Uterus (tissue), 4 donors: Measurements from ENCODE around the gene MOGAT1. TPM values are rescaled to one million over a fixed set of nuclear protein-coding genes. Genes with fewer than 3 reads are reported as not detected.

ENCODE experiments used
- DNase-seq, 2 donors: peaks; one replicate each; pipeline ENCODE4 v3.0.0-alpha.2; 2019 to 2020
- H3K27ac ChIP-seq, 2 donors: fragments of 200-600 bp; sonication (generic); 1 replicate in 1 of 2; 2 replicates in 1 of 2; pipeline ENCODE4 v1.5.1; 2016 to 2018
- H3K27me3 ChIP-seq, 2 donors: fragments of 200-600 bp; sonication (generic); one replicate each; pipeline ENCODE4 v1.5.1; 2018 to 2019; ENCODE audit warnings: control low read depth in 1 of 2
- H3K36me3 ChIP-seq, 2 donors: fragments of 200-600 bp; sonication (generic); one replicate each; pipeline ENCODE4 v1.5.1; 2019; ENCODE audit warnings: control low read depth in 1 of 2
- H3K4me1 ChIP-seq, 2 donors: fragments of 200-600 bp; sonication (generic); one replicate each; pipeline ENCODE4 v1.5.1; 2018 to 2019; ENCODE audit warnings: control low read depth in 1 of 2
- H3K4me3 ChIP-seq, 2 donors: fragments of 200-600 bp; sonication (generic); 1 replicate in 1 of 2; 2 replicates in 1 of 2; pipeline ENCODE4 v1.5.1; 2018 to 2019; ENCODE audit warnings: mild to moderate bottlenecking in 1 of 2
- H3K9me3 ChIP-seq, 2 donors: fragments of 200-600 bp; sonication (generic); one replicate each; pipeline ENCODE4 v1.5.1; 2019; ENCODE audit warnings: control low read depth in 1 of 2
- POLR2A ChIP-seq, 2 donors: fragments of 450-650 bp; IDR thresholded peaks; one replicate each; pipeline ENCODE4 v1.6.1; 2016; ENCODE audit warnings: antibody characterized with exemption in 2 of 2, mild to moderate bottlenecking in 1 of 2, moderate library complexity in 1 of 2
- intact Hi-C: fragments of 100-400 bp; cut with DNase I; formaldehyde crosslinking; loops from one replicate; pipeline ENCODE4 v1.15.1; 2023; ENCODE audit warnings: low total_unique reads
- total RNA-seq, 4 donors: library from RNA; depleted of rRNA in 3 of 4; stranded (reverse); fragments of >200 nt in 3 of 4; gene quantifications; one replicate each; pipeline versions ENCODE4 v1.1.0 to v1.2.4, GENCODE V29; 2014 to 2023
- TF ChIP-seq, protein P1 (sequence below), 4 experiments: fragments of 200-600 bp in 2 of 4; fragments of 450-650 bp in 2 of 4; sonication (generic) in 2 of 4; IDR thresholded peaks; one replicate each; pipeline ENCODE4 v1.5.1; 2016 to 2019; ENCODE audit warnings: antibody characterized with exemption in 4 of 4, mild to moderate bottlenecking in 2 of 4, moderate library complexity in 1 of 4
- donor health status: DM: yes; HTN: yes; CAD: no.

MOGAT1 gene
- total RNA-seq, 4 donors from 2014 or later = not detected

DNA sequence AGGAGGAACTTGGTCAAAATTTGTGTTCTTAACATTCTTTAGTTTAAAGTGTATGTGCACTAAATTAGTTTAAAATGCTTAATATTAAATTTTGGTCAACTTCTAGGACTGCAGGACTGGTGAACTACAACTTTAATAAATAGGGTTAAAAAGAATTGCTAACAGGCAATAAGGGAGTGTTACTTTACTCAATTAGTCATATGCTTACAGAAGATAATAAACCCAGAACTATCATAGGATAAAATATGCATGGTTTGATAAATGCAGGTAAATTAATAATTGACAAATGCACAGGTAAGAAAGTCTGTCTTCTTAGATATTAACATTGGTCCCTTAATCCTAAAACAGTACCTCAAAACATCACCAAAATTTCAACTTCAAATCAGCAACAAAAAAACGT lies 36.2 kb upstream of the MOGAT1 start:
- no peaks in the 10 kb centered on the region for H3K27me3 ChIP-seq
- no peak for TF ChIP-seq POLR2A (IDR thresholded peaks at IDR 0.05)
- TF ChIP-seq, protein P1, sequence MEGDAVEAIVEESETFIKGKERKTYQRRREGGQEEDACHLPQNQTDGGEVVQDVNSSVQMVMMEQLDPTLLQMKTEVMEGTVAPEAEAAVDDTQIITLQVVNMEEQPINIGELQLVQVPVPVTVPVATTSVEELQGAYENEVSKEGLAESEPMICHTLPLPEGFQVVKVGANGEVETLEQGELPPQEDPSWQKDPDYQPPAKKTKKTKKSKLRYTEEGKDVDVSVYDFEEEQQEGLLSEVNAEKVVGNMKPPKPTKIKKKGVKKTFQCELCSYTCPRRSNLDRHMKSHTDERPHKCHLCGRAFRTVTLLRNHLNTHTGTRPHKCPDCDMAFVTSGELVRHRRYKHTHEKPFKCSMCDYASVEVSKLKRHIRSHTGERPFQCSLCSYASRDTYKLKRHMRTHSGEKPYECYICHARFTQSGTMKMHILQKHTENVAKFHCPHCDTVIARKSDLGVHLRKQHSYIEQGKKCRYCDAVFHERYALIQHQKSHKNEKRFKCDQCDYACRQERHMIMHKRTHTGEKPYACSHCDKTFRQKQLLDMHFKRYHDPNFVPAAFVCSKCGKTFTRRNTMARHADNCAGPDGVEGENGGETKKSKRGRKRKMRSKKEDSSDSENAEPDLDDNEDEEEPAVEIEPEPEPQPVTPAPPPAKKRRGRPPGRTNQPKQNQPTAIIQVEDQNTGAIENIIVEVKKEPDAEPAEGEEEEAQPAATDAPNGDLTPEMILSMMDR (IDR thresholded peaks at IDR 0.05) = no peak
- no peaks in the 10 kb centered on the region for H3K4me1 ChIP-seq
- intact Hi-C loops = no loop called here
- H3K9me3 ChIP-seq = no peaks in the 10 kb centered on the region
- H3K4me3 ChIP-seq = no peak overlapping the region
- H3K36me3 ChIP-seq = no peaks in the 10 kb centered on the region
- no peak for DNase-seq
- H3K27ac ChIP-seq = no peak overlapping the region

DNA sequence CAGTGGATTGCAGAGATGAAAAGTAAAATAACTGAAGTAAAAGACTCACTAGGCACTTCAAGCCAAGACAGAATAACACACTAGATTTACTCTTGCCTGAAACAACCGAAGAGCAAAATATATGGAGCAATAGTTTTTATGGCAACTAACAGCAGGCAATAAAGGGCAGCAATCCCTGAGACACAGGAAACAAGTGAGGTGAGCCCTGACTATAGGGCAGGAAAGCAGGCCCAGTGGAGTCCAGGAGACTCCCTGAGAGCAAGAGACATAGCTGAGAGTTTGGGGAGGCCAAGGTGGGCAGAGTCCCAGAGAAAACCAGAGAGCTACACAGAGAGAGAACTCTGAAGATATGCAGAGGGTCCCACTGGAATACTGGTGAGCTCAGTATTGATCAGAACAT lies 34.4 kb upstream of the MOGAT1 start:
- no peaks in the 10 kb centered on the region for H3K4me1 ChIP-seq
- intact Hi-C loops = no loop called here
- no peak for DNase-seq
- no peaks in the 10 kb centered on the region for H3K36me3 ChIP-seq
- H3K27me3 ChIP-seq = no peaks in the 10 kb centered on the region
- H3K27ac ChIP-seq = no peak overlapping the region
- TF ChIP-seq POLR2A (IDR thresholded peaks at IDR 0.05) = no peak
- no peak overlapping the region for H3K4me3 ChIP-seq
- H3K9me3 ChIP-seq = no peaks in the 10 kb centered on the region

DNA sequence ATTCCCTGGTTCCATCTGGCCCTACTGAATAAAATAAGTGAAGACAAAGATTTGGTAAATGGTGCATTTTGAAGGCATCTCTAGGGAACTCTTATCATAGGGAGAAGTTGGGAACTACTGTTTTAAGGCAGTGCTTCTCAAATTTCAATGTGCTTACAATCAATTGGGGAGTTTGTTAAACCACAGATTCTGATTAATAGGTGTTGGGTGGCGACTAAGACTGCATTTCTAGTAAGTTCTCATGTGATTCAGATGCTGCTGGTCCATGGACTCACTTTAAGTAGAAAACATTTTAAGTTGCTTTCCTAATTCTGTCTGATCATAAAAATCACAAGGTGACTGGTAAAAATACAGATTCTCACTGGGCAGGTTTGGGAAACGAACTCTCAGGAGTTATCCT lies 30.1 kb upstream of the MOGAT1 start:
- Histone ChIP-seq H3K27me3 (no peaks in the 10 kb centered on the region), H3K27ac (no peak overlapping the region), H3K9me3 (no peaks in the 10 kb centered on the region), H3K4me1 (no peaks in the 10 kb centered on the region), H3K36me3 (no peaks in the 10 kb centered on the region), H3K4me3 (no peak overlapping the region)
- no peak for TF ChIP-seq POLR2A (IDR thresholded peaks at IDR 0.05)
- TF ChIP-seq, protein P1 (IDR thresholded peaks at IDR 0.05) = no peak
- intact Hi-C loops = no loop called here
- no peak for DNase-seq

DNA sequence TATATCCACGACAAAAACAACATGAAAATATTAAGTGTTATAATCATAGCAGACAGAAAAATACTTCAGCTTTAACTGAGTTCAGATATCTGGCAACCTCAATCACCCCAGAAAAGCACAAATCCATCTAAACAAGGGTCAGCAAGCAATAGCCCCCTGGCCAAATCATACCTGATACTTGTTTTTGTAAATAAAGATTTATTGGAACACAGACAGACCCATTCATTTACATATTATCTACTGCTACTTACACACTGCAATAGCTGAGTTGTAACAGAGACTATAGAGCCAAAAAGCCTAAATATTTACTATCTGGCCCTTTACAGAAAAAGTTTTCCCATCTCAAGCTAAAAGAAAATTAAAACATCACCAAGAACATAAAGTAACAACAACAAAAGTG lies 28.3 kb upstream of the MOGAT1 start:
- no peaks in the 10 kb centered on the region for H3K9me3 ChIP-seq
- intact Hi-C loops = no loop called here
- no peaks in the 10 kb centered on the region for H3K36me3 ChIP-seq

DNA sequence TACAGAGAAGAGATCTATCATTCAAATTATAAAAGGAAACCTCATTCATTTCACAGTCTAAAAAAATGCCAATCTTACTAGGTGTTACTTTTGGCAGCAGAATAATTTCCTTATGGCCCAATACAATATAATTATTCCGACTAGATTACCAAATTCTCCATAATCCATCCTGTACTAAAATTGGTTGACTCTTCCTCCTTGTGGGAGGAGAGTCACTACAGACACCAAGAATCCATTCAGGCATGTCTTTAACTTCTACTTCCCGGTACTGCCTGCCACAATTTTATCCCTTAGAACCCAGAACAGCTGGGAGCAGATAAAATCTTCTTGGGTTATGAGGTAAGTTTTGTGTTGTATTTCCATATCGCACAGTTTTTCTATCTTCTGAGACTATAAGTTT lies 25.4 kb upstream of the MOGAT1 start:
- no peaks in the 10 kb centered on the region for H3K27me3 ChIP-seq
- no peak overlapping the region for H3K27ac ChIP-seq
- no peak for DNase-seq
- H3K4me1 ChIP-seq = no peaks in the 10 kb centered on the region
- H3K9me3 ChIP-seq = no peaks in the 10 kb centered on the region
- intact Hi-C loops = no loop called here
- H3K4me3 ChIP-seq = no peak overlapping the region
- no peaks in the 10 kb centered on the region for H3K36me3 ChIP-seq
- TF ChIP-seq, protein P1 (IDR thresholded peaks at IDR 0.05) = no peak
- no peak for TF ChIP-seq POLR2A (IDR thresholded peaks at IDR 0.05)

More for the DNA sequence above, 28.3 kb upstream of the MOGAT1 start:
- Histone ChIP-seq H3K27ac (no peak overlapping the region), H3K27me3 (no peaks in the 10 kb centered on the region), H3K4me1 (no peaks in the 10 kb centered on the region), H3K4me3 (no peak overlapping the region)
- TF ChIP-seq POLR2A (IDR thresholded peaks at IDR 0.05) = no peak
- TF ChIP-seq, protein P1 (IDR thresholded peaks at IDR 0.05) = no peak
- DNase-seq = no peak

DNA sequence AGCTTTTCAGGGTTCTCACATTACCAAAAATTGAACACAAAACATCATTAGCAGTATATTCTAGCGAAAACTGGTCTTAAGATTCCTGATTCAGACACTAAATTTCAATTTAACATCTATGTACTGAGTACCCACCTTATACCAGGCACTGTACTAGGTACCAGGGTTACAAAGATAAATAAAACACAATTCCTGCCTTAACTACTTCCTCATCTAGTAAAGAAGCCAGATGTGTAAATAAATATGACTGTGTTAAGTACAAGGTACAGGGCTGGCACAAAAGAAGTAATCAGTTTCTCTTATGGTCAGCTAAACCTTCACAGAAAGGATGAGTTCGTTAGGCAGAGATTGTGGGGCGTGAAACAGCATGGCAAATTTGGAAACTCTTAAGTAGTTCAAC lies 21.7 kb upstream of the MOGAT1 start:
- Histone ChIP-seq H3K36me3 (no peaks in the 10 kb centered on the region), H3K27ac (no peak overlapping the region), H3K9me3 (no peaks in the 10 kb centered on the region), H3K27me3 (no peaks in the 10 kb centered on the region), H3K4me3 (no peak overlapping the region), H3K4me1 (no peaks in the 10 kb centered on the region)
- intact Hi-C loops = no loop called here
- no peak for TF ChIP-seq POLR2A (IDR thresholded peaks at IDR 0.05)
- no peak for DNase-seq
